Measurements from ENCODE around the gene MEOX1. TPM values are rescaled to one million over a fixed set of nuclear protein-coding genes. Genes with fewer than 3 reads are reported as not detected.

The MEOX1 gene
- total RNA-seq, 1 donor from 2014 or later, result not detected

DNA sequence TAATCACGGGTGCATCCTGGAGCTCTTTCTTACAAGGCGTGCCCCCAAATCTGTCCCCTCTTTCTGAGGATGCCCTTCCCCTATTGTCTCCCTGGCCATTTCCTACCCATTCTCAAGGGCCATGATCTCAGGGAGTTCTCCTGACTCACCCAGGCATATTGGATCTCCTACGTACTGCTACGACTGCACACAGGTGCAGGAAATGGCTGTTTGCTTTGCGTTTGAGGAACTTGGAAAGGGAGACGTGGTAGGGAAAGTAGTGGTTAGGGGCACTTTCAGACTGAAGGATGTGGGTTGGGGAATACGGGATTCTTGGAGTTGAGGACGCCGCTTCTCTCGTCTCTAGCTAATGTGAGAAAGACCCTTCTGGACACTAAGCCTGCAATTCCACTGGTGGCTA lies 18.7 kb upstream of the MEOX1 start:
- no peak for DNase-seq (ENCODE audit: low read depth, low spot score)

DNA sequence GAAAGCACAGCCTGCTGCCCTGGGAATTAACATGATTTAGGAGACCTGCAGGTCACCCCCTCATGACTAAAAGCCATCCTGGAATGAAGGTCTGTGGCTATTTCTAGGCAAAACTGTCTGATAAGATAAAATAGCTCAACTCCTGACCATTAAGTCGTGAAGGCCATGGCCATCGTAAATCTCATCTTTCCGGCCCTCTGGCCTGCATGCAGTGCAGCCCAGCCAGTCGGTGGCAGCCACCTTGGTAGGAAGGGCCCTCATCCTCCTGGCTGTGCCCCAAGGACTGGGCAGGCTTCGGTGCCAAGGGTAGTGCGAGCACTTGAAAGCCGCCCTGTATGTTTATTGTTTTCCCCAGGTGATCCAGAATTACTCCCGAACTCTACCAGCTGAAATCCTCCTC lies 18.2 kb upstream of the MEOX1 start:
- DNase-seq (ENCODE audit: low read depth, low spot score), result no peak

DNA sequence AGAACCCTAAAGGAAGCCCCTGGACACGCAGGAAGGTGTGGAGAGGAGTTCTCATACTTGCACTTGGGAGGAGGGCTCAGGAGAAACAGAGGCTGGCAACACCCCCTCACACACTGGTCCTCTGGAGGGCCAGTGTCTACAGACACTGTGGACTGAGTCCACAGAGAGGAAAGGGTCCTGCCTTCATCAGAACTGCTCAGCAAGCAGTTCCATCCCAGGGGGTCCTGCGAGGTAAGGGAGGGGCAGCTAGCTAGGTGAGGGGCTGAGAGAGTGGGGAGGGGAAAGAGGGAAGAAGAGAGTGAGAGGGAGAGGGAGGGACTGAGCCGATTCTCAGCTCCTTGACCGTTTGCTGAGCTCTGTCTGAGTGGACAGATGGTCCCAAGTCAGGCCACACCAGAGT lies 17.7 kb upstream of the MEOX1 start:
- DNase-seq (ENCODE audit: low read depth, low spot score), result no peak

DNA sequence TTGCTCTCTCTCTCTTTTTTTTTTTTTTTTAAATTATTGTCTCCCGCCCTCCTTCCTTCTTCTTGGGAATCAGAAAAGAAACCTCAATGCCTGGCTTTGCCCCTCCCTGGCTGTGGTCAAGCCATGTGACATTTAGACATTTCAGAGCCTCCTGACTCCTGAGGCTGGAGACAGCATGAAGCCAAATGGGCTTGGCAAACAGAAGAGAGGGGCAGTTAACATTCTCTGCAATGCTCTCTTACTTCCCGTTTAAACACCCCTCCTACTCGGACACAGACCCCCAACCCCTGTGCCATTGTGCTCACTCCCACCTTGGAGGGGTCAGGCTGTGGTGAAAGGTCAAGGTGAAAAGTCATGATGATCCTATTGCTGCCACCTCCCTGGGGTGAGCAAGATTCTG lies 14.7 kb upstream of the MEOX1 start:
- DNase-seq (ENCODE audit: low read depth, low spot score), result no peak

DNA sequence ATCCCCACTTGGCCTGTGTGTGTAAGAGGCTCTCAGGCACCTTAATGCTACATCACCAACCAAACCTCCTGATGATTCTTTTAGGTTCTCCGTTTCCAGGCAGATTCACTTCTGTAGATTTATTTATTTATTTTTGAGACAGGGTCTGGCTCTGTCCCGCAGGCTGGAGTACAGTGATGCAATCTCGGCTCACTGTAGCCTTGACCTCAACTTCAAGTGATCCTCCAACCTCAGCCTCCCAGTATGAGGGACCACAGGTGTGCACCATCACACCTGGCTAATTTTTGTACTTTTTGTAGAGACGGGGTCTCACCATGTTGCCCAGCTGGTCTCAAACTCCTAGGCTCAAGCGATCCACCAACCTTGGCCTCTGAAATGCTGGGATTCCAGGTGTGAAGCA lies 12.7 kb upstream of the MEOX1 start:
- no peak for DNase-seq (ENCODE audit: low read depth, low spot score)

DNA sequence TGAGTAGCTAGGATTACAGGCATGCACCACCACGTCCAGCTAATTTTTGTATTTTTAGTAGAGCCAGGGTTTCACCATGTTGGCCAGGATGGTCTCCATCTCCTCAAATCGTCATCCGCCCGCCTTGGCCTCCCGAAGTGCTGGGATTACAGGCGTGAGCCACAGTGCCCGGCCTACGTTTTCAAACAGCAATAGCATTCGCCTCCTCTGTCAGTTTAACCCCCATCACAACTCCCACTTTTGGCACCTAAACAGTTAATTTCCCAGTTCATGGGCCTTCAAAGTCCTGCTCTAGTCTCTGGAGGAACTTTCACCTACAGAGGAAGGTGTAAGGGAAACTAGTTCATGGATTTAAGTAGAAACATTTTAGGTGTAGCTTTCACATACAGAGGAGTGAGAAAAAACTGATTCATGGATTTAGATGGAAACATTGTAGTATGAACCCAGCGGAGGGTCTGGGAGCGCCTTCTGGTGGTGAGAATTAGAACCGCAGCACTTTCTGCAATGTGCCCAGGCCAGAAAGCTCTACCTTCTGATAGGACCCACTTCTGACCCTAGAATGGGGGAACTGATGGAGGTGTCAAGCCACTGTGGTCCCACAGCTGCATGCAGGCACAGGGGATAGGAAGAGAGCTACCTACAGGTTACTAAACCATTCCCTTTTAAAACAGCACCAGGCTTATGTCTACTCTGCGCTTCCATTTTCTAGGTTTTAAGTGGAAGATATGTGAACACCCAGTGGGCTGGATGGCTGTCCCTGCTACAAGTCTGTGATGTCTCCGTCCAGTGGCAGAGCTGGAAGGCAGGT lies 12.0 kb upstream of the MEOX1 start:
- peak; percentile 24 for DNase-seq (ENCODE audit: low read depth, low spot score)

DNA sequence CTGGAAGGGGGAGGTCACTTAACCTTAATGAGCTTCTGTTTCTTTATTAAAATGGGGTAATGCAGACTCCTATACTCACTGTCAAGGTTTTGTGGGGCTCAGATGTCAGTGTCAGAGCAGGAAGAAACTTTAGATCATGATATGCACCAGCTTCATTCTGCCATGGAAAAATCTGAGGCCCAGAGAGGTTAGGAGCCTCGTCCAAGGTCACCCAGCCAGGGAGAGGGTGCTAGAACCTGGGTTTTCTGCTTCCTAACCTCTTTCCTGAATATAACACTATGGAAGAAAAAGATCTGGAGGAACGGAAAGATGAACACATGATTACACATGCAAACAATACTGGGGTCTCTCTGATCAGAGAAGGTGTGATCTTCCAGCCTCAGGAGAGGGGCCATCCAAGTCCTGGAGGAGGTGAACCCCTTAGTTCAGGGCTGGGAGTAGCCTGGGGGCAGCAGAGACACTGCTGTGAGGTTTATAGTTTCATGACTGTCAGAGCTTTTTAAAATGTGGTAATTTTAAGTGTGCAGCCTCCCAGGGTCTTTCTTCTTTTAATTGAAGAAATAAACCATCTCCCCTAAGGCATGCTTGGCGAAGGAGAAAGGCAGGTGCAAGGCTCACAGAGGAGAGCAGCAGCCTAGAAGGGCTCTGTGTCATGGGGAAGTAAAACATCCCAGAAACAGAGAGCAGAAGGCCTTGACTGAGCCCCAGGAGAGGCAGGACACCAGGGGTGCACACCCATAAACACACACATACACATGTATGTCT lies 10.2 kb upstream of the MEOX1 start:
- DNase-seq (ENCODE audit: low read depth, low spot score), result no peak

DNA sequence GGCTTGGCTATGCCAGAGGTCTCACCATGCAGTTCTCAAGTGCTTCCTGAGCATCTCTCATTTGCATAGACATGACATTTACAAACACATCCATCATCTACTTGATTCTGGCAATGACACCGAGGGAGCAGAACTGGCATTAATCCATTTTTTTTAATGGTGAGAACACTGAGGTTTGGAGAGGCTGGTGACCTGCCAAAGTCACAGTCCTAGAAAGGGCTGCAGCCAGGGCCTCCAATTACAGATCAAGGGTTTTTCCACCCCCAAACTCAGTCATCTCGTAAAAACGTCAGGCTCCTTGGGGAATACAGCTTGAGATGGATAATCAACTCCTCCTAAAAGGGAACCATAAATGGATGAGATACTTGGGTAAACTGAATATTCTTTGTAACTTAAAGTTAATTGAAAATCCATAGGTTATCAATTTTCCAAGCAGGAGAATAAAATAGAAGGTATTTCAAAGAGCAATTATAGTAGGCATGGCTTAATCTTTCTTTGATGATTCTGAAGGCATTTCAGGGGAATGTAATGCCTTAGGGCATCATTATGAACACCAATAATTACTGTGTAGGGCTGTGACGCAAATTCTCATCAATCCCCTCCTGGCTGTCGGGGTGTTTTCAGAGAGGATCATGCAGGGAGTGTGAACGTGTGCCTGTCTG lies 9.4 kb upstream of the MEOX1 start:
- DNase-seq (ENCODE audit: low read depth, low spot score), result no peak

DNA sequence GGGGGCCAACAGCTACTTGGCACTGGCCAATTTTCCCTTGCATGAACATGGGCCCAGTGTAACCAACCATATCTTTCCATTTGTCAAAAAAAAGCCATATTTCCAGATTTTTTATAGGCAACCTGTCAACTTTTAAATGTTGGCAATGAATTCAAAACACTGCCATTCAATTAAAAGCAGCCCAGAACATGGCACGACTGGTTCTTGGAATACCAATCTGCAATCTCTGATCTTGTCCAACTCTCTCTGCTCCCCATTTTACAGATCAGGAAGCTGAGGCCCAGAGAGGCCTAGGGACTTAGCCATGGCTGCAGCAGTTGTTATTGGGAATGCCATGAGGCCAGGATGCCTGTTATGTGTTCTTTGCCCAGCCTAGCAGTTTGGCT lies 8.9 kb upstream of the MEOX1 start:
- DNase-seq (ENCODE audit: low read depth, low spot score), result no peak

DNA sequence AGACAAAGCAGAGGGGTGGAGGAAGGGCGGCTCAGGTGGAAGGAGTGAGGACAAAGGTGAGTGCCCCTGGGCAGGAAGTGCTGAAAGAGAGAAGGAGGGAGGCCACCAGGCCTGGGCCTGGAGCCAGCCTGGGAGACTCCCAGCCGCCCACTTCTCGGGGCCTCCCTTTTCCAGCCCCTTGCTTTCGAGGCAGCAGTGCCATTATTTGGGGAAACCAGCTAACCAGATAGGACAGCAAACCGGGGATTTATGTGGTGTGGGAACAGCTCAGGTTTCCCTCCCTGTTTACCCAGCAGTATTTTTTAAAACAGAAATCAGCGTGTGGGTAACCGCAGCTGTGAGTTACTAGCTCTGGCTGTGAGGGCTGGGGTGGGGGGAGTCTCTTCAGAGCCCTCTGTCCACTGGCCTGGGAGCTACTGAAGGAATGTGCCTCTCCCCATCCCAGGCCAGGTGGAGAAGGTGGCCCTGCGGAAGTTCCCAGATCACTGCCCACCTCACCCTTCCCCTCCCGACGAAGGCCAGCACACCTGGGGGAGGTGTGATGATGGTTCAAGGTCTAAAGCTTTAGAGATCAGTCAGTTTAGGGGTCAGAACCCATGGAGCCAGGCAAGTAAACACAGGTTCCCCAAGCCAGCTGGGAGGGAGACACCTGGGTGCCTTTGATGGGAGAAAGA lies 8.4 kb upstream of the MEOX1 start:
- DNase-seq (ENCODE audit: low read depth, low spot score), result no peak

DNA sequence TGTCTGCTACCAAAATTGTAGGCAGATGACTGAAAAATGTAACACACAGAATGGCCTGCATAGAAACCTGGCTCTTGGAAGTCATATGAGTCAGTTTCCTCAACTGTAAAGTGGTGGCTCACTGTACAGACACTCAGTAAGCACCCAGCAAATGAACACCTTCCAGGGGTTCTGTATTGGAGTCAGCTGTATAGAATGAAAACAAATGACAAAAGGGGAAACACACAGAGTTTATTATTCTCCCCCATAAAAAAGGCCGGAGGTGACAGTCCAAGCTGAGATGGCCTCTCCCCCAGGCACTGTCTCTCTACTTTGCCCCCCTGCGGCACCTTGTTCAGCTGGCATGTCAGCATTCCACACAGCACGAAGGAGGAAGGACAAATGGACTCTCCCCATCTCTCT lies 6.2 kb upstream of the MEOX1 start:
- DNase-seq (ENCODE audit: low read depth, low spot score), result peak; percentile 39

DNA sequence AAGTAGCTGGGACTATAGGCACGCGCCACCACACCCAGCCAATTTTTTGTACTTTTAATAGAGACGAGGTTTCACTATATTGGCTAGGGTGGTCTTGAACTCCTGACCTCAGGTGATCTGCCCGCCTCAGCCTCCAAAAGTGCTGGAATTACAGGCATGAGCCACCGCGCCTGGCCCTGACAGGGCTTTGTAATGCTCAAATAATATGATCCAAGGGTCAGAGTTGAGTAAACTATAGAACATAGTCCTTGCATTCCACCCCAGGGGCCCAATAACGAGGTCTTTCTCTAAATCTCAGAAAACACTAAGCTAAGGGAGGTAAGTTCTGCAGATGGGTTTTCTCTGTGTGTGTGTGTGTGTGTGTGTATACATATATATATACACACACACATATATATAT lies 5.8 kb upstream of the MEOX1 start:
- no peak for DNase-seq (ENCODE audit: low read depth, low spot score)

DNA sequence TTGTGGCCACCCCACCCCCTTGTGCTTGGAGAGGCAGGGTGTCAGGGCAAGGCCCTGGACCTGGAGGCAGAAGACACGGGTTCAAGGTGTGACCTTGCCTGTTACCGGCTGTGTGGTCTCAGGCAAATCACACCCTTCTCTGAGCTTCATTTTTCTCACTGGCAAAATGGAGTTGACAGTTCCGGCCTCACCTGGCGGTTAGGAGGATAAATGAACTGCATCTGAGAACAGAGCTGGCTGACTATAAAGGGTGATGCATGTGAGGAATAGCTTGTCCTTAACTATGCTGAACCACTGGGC lies 4.2 kb upstream of the MEOX1 start:
- DNase-seq (ENCODE audit: low read depth, low spot score), result no peak

DNA sequence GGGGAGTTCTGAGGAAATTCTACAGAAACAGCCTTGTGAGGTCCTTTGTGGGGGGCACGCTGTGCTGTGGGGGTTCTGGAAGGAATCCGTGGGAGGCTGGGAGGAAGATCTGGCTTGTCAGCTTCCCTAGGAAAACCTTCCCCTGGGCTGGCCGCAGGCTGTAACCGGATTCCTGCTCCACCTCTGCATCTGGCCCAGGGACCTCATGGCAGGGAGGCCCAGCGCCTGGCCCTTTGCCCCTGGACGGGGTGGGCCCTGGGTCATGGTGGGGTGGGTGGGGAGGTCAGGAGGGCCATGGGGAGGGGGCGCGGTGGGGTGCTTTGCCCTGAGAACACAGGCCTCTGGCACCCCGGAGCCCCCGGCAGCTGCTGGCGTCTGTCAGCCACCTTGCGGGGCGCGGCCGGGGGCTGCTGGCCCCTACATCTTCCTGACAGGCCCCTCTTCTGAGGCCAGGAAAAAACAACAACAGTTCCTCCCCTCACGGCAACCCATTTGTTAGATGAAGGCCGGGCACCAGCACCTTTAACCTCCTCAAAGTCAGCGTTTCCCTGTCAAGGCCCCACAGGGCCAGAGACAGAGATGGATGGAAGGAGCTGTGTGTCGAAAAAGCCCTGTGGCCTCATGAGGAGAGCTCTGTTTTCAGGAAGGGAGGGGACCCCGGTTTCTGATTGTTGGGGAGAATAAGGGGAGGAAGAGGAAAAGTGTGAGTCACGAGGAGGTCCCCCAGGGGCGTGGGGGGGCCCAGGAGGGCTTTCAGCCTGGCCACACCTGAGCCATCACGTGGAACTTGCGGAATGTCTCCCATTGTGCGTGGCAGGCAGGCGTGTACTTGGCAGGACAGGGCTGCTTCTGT lies 3.6 kb upstream of the MEOX1 start:
- DNase-seq (ENCODE audit: low read depth, low spot score), result no peak

DNA sequence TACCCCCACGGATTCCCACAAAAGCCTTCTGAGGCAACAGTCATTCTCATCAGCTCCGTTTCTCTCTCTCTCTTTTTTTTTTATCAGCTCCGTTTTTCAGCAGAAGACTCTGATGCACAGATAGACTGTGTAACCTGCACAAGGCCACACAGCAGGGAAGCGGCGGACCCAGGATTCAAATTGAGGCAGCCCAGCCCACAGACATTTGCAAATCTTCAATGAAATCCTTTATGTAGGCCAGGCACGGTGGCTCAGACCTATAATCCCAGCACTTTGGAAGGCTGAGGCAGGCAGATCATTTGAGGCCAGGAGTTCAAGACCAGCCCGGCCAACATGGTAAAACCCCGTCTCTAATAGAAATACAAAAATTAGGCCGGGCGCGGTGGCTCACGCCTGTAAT lies 2.4 kb upstream of the MEOX1 start:
- no peak for DNase-seq (ENCODE audit: low read depth, low spot score)

DNA sequence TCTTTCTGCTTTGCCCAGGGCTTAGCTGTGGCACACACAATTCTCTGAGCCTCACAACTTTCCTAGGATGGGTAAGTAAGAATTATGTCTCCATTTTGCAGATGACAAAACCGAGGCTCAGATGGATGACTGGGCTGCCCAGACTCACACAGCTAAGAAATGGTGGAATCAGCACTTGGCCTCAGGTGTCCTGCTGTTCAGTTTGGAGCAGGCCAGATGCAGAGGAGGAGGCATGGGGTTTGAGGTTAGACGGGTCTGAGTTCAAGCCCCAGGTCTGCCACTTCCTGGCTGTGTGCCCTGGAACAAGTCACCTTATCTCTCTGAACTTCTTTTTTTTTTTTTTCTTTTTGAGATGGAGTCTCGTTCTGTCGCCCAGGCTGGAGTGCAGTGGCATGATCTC lies 1.7 kb upstream of the MEOX1 start:
- no peak for DNase-seq (ENCODE audit: low read depth, low spot score)

DNA sequence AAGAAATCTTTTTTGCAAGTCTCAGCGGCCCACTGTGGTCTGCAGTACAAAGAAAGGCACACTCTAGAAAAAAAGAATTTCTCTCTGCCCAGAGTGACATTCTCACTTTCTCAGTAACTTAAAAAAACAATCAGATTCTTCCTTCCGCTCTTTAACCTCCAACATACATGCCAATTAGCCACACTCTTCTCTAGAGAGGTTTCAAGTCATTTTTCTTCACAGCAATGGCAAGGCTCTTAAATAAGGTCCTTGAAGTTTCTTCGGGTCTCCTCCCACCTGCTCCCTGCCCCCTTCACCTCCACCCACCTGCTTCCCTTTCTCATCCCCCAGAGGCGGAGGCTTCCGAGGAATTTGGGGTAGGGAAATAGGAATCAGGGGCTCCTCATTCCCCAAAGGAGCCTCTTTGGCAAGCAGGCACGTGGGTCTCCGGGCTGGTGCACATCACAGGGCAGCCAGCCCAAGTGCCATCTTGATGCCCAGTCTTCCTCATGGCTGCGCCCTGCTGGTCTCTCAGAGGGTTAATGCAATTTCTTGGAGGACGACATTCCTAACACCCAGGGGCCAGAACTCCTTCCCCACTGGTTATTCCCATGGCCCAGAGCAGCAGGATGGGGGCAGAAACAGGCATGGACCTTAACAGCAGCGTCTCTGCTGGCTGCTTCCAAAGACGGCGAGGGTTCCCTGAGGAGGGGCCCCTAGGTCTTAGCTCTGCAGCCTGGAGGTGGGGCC lies 855 bp upstream of the MEOX1 start:
- no peak for DNase-seq (ENCODE audit: low read depth, low spot score)

DNA sequence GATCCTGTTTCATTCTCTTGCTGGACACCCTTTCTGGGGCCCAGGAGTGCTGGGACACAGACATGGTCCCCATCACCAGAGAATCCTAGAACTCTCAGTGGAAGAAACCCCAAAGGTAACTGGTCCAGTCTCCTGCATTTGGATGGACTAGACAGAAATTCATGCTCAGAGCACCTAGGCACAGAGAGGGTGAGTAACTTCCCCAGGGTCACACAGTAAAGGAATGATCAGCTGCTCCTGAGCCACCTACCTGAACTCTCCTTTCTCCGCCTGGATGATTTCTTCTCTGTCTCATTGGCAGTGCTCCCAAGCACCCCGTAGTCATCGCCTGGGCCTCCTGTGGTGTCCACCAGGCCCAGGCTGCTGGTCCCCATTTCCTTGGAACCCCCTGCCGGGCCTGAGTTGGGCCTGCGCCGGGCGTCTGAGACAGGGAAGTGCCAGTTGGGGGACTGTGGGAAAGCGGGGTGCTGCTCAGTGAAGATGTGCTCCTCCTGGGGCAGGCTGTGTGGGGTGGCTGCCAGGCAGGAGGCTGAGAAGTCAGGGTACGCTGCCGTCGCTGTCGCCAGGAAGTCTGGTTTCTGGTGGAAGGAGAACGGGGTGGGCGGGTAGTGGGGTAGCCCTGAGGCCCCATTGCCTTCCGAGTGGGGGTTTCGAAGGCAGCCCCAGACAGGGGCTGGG lies 767 bp downstream of the MEOX1 start:
- no peak for DNase-seq (ENCODE audit: low read depth, low spot score)

DNA sequence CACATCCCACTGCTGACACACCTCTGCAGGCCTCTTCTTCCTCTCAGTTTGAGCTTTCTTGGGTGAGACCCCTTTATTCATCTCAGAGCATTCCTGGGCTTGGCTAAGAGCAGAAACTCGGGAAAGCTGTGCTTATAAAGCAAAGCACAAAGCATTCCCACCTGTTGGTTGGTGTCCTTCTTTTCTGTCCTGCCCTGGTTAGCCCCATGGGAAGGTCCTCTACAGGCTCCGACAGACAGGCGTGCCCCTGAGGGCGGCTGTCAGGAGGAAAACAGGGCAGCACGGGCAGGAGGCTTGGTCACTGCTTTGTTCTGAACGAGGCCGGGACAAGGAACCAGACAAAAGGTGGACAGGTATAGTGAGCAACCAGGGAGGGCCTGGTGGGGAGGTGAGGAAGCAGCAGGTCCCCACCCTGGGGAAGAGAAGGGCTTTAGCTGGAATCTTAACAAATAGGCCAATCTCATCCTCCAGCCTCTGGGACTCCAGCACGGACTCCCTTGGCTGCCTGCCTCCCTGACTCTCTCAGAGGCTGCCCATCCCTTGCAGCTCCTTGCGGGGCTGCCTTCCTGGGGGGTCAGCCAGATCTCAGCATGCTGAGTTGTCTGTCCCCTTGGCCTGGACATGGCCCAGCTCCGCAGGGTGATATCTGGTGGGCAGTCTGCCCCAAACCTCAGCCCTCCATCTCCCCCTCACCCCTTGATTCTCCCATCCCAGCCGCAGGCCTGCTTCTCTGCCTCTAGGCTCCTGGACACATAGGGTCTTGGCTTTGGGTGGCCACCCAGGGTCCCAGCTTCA lies 1.7 kb downstream of the MEOX1 start:
- no peak for DNase-seq (ENCODE audit: low read depth, low spot score)
